Measurements from ENCODE around the gene TOMM40L. TPM values are rescaled to one million over a fixed set of nuclear protein-coding genes. Genes with fewer than 3 reads are reported as not detected.

Gene TOMM40L
- total RNA-seq, 2 experiments from 2014 or later = 11.0 to 20.1 TPM

GRCh38 chr1:161227196-161227871 lies 1.5 kb downstream of the TOMM40L start:
- Histone ChIP-seq H4K20me1 (ENCODE audit: insufficient read depth, low read length) (no peaks in the 10 kb centered on the region), H3K79me2 (ENCODE audit: insufficient read depth, low read depth, low read length) (no peaks in the 10 kb centered on the region), H3K4me1 (ENCODE audit: insufficient read depth, low read length, poor library complexity, severe bottlenecking) (peaks cover 24% of the 10 kb centered on the region), H3K9me3 (ENCODE audit: low read length) (no peaks in the 10 kb centered on the region), H3K27ac (ENCODE audit: low read depth, low read length, poor library complexity, severe bottlenecking) (peak overlapping the region; percentile 35), H3K4me3 (ENCODE audit: low read depth, low read length, poor library complexity, severe bottlenecking) (peak overlapping the region; percentile 73), H2AFZ (ENCODE audit: low read length) (no peak overlapping the region), H3K36me3 (ENCODE audit: insufficient read depth, low read length) (peaks cover 24% of the 10 kb centered on the region), H3K4me2 (ENCODE audit: low read length) (peak overlapping the region; percentile 78), H3K9me2 (ENCODE audit: insufficient read depth, low read length) (no peaks in the 10 kb centered on the region)
- no peak for TF ChIP-seq EZH2phosphoT487 (IDR thresholded peaks at IDR 0.05; ENCODE audit: borderline replicate concordance, low read depth, low read length)
- TF ChIP-seq CTCF (conservative IDR thresholded peaks at IDR 0.05; ENCODE audit: low read length) = peak; percentile 98
- POLR2A ChIA-PET = interaction anchor here (0.8 to 2.2 kb wide), 7 partner anchors 8 to 155 kb away, joined by 3 to 12 read pairs (median 3); partner anchors contain the start of gene NDUFS2
- intact Hi-C loops (cut with micrococcal nuclease; ENCODE audit: unreplicated experiment) = loop anchor here (1.0 to 2.0 kb wide), 3 partner anchors 64 to 155 kb away; no protein-coding TSS in a partner anchor
- CTCF ChIA-PET (ENCODE audit: unreplicated experiment) = interaction anchor here (0.9 to 1.8 kb wide), 3 partner anchors 64 to 155 kb away, joined by 3 to 4 read pairs (median 4); no protein-coding TSS in a partner anchor
- peak; percentile 93 for DNase-seq (ENCODE audit: low spot score)
- BruUV-seq (replicated peaks) = no TSS peak

GRCh38 chr1:161228032-161228431 lies 2.2 kb downstream of the TOMM40L start:
- no peaks in the 10 kb centered on the region for H3K9me3 ChIP-seq (ENCODE audit: low read length)
- H4K20me1 ChIP-seq (ENCODE audit: insufficient read depth, low read length) = no peaks in the 10 kb centered on the region
- no peak for DNase-seq (ENCODE audit: low spot score)
- H3K4me2 ChIP-seq (ENCODE audit: low read length) = peak overlapping the region; percentile 78
- BruUV-seq (replicated peaks) = no TSS peak
- no peak overlapping the region for H3K27ac ChIP-seq (ENCODE audit: low read depth, low read length, poor library complexity, severe bottlenecking)
- H3K4me1 ChIP-seq (ENCODE audit: insufficient read depth, low read length, poor library complexity, severe bottlenecking) = peaks cover 24% of the 10 kb centered on the region
- intact Hi-C loops (cut with micrococcal nuclease; ENCODE audit: unreplicated experiment) = no loop called here
- CTCF ChIA-PET (ENCODE audit: unreplicated experiment) = interaction anchor here (1.0 kb wide), 1 partner anchor 63 kb away, joined by 4 read pairs; no protein-coding TSS in a partner anchor
- no peaks in the 10 kb centered on the region for H3K9me2 ChIP-seq (ENCODE audit: insufficient read depth, low read length)
- H3K79me2 ChIP-seq (ENCODE audit: insufficient read depth, low read depth, low read length) = no peaks in the 10 kb centered on the region
- no peak overlapping the region for H2AFZ ChIP-seq (ENCODE audit: low read length)
- peak overlapping the region; percentile 73 for H3K4me3 ChIP-seq (ENCODE audit: low read depth, low read length, poor library complexity, severe bottlenecking)
- POLR2A ChIA-PET = interaction anchor here (0.9 kb wide), 1 partner anchor 20 kb away, joined by 3 read pairs; no protein-coding TSS in a partner anchor
- TF ChIP-seq CTCF (conservative IDR thresholded peaks at IDR 0.05; ENCODE audit: low read length) = no peak
- TF ChIP-seq EZH2phosphoT487 (IDR thresholded peaks at IDR 0.05; ENCODE audit: borderline replicate concordance, low read depth, low read length) = no peak
- peaks cover 24% of the 10 kb centered on the region for H3K36me3 ChIP-seq (ENCODE audit: insufficient read depth, low read length)

- TF ChIP-seq EZH2phosphoT487 (IDR thresholded peaks at IDR 0.05; ENCODE audit: borderline replicate concordance, low read depth, low read length) (no peak), CTCF (conservative IDR thresholded peaks at IDR 0.05; ENCODE audit: low read length) (no peak)
- no peak overlapping the region for H2AFZ ChIP-seq (ENCODE audit: low read length)
- H3K4me2 ChIP-seq (ENCODE audit: low read length) = no peak overlapping the region
- intact Hi-C loops (cut with micrococcal nuclease; ENCODE audit: unreplicated experiment) = no loop called here
- no peak for DNase-seq (ENCODE audit: low spot score)
- H3K79me2 ChIP-seq (ENCODE audit: insufficient read depth, low read depth, low read length) = no peaks in the 10 kb centered on the region
- no peaks in the 10 kb centered on the region for H3K9me3 ChIP-seq (ENCODE audit: low read length)
- H3K4me3 ChIP-seq (ENCODE audit: low read depth, low read length, poor library complexity, severe bottlenecking) = no peak overlapping the region
- no peak overlapping the region for H3K27ac ChIP-seq (ENCODE audit: low read depth, low read length, poor library complexity, severe bottlenecking)
- peaks cover 24% of the 10 kb centered on the region for H3K36me3 ChIP-seq (ENCODE audit: insufficient read depth, low read length)
- no TSS peak for BruUV-seq (replicated peaks)
- POLR2A ChIA-PET = no interaction called here
- H4K20me1 ChIP-seq (ENCODE audit: insufficient read depth, low read length) = no peaks in the 10 kb centered on the region
- CTCF ChIA-PET (ENCODE audit: unreplicated experiment) = interaction anchor here (0.7 kb wide), 1 partner anchor 152 kb away, joined by 3 read pairs; no protein-coding TSS in a partner anchor
- H3K4me1 ChIP-seq (ENCODE audit: insufficient read depth, low read length, poor library complexity, severe bottlenecking) = peaks cover 23% of the 10 kb centered on the region
- H3K9me2 ChIP-seq (ENCODE audit: insufficient read depth, low read length) = no peaks in the 10 kb centered on the region
Observed at GRCh38 chr1:161229896-161230295, 4.0 kb downstream of the TOMM40L start.
